PFSK-1 (cell line): ENCODE results near the gene DIPK1B.

Experiments used
- FOXP2 ChIP-seq: optimal IDR thresholded peaks from 2 replicates; pipeline ENCODE3; 2011; ENCODE audit warnings: borderline replicate concordance, control low read depth, inconsistent platforms; ENCODE audit not compliant: insufficient read depth; ENCODE audit errors: extremely low read length, extremely low read depth
- POLR2AphosphoS5 ChIP-seq: IDR thresholded peaks from 2 replicates; pipeline ENCODE4 v1.6.1; 2012; ENCODE audit warnings: low read depth, mild to moderate bottlenecking, control low read depth, low read length, moderate library complexity
- REST ChIP-seq, 2 experiments: IDR thresholded peaks; 2 replicates each; pipeline versions ENCODE4 v1.6.1 to v1.8.0; 2011 to 2012; ENCODE audit warnings: low read depth in 2 of 2, low read length in 2 of 2, control low read depth in 1 of 2, inconsistent platforms in 1 of 2, mild to moderate bottlenecking in 1 of 2, moderate library complexity in 1 of 2; ENCODE audit not compliant: insufficient read depth in 1 of 2
- SIN3A ChIP-seq: IDR thresholded peaks from 2 replicates; pipeline ENCODE4 v1.6.1; 2012; ENCODE audit warnings: mild to moderate bottlenecking, low read length, moderate library complexity, borderline replicate concordance; ENCODE audit not compliant: insufficient read depth
- TAF1 ChIP-seq: IDR thresholded peaks from 2 replicates; pipeline ENCODE4 v1.6.1; 2012; ENCODE audit warnings: low read length, control low read depth, borderline replicate concordance; ENCODE audit not compliant: insufficient read depth

The DIPK1B gene

GRCh38 chr9:136763649-136764035, 51.3 kb downstream of the DIPK1B start:
- TF ChIP-seq TAF1 (no peak), SIN3A (no peak), POLR2AphosphoS5 (no peak), FOXP2 (no peak), REST (IDR thresholded peaks at IDR 0.05; ENCODE audit: insufficient read depth in 1 of 2, low read depth in 2 of 2, low read length in 2 of 2) (no peak)

- TF ChIP-seq TAF1: no peak
- TF ChIP-seq FOXP2: no peak
- no peak for TF ChIP-seq SIN3A
- no peak for TF ChIP-seq REST (IDR thresholded peaks at IDR 0.05; ENCODE audit: insufficient read depth in 1 of 2, low read depth in 2 of 2, low read length in 2 of 2)
- TF ChIP-seq POLR2AphosphoS5: no peak
Observed at GRCh38 chr9:136764301-136764891, 52.0 kb downstream of the DIPK1B start, which contains the start of gene LCN15. TSS of gene LCN15 (minus strand) at chr9:136764518. CDS start at chr9:136764488, 30 bp downstream.

- no peak for TF ChIP-seq REST (IDR thresholded peaks at IDR 0.05; ENCODE audit: insufficient read depth in 1 of 2, low read depth in 2 of 2, low read length in 2 of 2)
- TF ChIP-seq TAF1: no peak
- TF ChIP-seq FOXP2: no peak
- TF ChIP-seq POLR2AphosphoS5: no peak
- TF ChIP-seq SIN3A: no peak
Observed at GRCh38 chr9:136765041-136765440, 52.7 kb downstream of the DIPK1B start.

GRCh38 chr9:136769710-136770191, 57.4 kb downstream of the DIPK1B start:
- TF ChIP-seq FOXP2: peak; percentile 9
- no peak for TF ChIP-seq REST (IDR thresholded peaks at IDR 0.05; ENCODE audit: insufficient read depth in 1 of 2, low read depth in 2 of 2, low read length in 2 of 2)

- no peak for TF ChIP-seq REST (IDR thresholded peaks at IDR 0.05; ENCODE audit: insufficient read depth in 1 of 2, low read depth in 2 of 2, low read length in 2 of 2)
- TF ChIP-seq POLR2AphosphoS5: no peak
- TF ChIP-seq FOXP2: no peak
- no peak for TF ChIP-seq TAF1
- no peak for TF ChIP-seq SIN3A
Observed at GRCh38 chr9:136771907-136772415, 59.6 kb downstream of the DIPK1B start.
